Mononuclear cell (primary cell): ENCODE data around the gene INHBC. TPM values are rescaled to one million over a fixed set of nuclear protein-coding genes. Genes with fewer than 3 reads are reported as not detected.

ENCODE experiments used
- H3K27me3 ChIP-seq: 2 replicates; pipeline ENCODE4 v1.6.0; 2011; ENCODE audit warnings: low read length, control low read depth; ENCODE audit not compliant: insufficient read depth
- H3K4me1 ChIP-seq: 2 replicates; pipeline ENCODE4 v1.5.1; 2011; ENCODE audit warnings: mild to moderate bottlenecking, low read length, control low read depth; ENCODE audit not compliant: insufficient read depth
- H3K4me3 ChIP-seq: 2 replicates; pipeline ENCODE4 v1.5.1; 2011; ENCODE audit warnings: mild to moderate bottlenecking, low read length, moderate library complexity
- H3K9me3 ChIP-seq: 2 replicates; pipeline ENCODE4 v1.5.1; 2011; ENCODE audit warnings: low read depth, mild to moderate bottlenecking, control low read depth, low read length
- total RNA-seq: library from RNA; depleted of rRNA; stranded (reverse); fragments of >200 nt; gene quantifications from one replicate; pipeline ENCODE4 v1.2.3, GENCODE V29; 2012

Gene INHBC
- total RNA-seq, 1 donor: 0.10 TPM

DNA sequence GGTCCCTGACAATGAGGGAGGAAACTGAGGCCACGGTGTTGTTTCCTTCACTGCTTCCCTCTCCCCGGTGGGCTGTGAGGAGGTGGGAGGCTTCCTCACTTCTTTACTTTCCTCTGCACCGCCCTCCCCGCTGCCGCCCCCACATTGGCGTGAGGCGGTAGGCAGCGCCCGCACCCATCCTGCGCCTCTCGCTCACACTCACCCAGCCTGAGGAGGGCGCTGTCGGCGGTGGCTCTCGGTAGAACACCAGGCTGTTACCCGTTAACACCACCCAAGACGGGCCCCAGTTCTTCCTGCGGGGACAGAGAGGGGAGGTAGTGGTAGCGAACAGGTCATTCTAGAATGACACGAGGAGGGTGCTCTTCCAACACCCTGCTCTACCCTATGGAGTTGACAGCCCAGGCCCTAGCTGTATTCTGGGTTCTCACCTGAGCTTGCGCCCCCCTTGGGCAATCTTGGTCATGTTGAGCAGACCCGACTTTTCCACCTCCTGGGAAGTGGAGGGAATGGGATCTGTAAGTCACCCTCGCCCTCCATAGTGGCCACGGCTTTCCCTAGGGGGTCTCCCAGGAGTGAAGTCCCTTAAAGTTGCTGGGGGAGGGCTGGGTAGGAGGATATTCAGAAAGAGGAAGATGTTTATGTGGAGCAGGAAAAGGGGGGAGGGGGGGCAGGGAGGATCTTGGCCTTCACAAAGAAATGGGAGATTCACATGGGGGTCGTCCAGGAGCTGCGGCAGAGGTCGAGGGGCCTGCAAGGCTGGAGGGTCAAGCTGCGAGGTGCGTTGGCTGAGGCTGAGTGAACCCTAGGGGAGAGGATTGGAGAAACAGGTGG, 41.8 kb downstream of the INHBC start:
- Histone ChIP-seq H3K9me3 (no peaks in the 10 kb centered on the region), H3K4me3 (peak overlapping the region; percentile 64), H3K4me1 (peaks cover 87% of the 10 kb centered on the region), H3K27me3 (no peaks in the 10 kb centered on the region)

DNA sequence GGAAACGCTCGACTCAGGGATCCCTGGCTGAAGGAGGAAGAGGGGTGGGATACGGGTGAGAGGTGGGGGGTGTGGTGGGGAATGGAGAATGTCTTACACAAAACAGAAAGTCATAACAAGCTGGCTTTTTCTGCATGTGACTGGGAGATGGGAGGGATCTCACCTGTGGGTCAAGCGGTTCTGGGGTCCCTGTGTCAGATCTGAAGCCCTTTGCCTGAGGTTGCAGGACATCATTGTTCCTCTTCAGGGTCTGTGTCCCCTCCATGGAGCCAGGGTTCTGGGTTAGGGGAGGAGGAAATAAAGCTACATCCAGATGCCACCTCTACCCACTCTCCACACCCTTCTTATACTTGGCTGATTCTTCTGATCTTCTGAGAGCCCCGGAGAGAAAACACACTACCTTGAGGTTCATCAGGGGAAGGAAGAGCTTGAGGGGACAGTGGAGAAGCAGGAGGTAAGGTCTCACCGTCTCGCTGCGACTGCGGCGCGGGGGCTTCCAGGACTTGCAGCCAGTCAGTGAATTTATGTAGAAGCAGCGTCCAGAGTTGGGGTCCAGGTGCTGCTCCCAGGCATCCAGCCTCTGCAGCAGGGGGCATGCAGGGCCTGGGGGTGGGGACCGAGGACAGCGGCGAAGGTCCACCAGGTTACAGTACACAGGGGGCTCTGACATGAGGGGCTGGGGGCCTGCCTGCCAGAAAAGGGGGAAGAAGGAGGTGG, 42.6 kb downstream of the INHBC start:
- Histone ChIP-seq H3K9me3 (no peaks in the 10 kb centered on the region), H3K4me3 (peak overlapping the region; percentile 64), H3K4me1 (peaks cover 84% of the 10 kb centered on the region), H3K27me3 (no peaks in the 10 kb centered on the region)

GRCh38 chr12:57477710-57478681, 43.4 kb downstream of the INHBC start:
- Histone ChIP-seq H3K27me3 (no peaks in the 10 kb centered on the region), H3K4me3 (peak overlapping the region; percentile 64), H3K9me3 (no peaks in the 10 kb centered on the region), H3K4me1 (peaks cover 75% of the 10 kb centered on the region)

DNA sequence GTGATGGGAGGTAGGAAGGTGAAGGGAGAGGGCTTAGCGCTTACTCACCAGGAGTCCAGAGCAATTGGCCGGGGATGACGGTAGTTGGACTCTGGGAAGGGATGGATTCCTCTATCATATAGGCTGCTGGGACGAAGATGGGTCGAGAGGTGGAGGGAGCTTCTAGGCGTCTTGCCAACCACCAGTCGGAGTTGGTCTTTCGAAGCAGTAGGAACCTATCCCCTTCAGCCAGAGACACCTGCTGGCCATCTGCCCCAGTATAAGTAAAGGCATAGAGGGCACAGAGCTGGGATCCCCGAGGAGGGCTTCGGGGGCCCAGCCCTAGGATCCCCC, 44.4 kb downstream of the INHBC start:
- Histone ChIP-seq H3K4me1 (peaks cover 66% of the 10 kb centered on the region), H3K4me3 (peak overlapping the region; percentile 64), H3K9me3 (no peaks in the 10 kb centered on the region), H3K27me3 (no peaks in the 10 kb centered on the region)

- Histone ChIP-seq H3K4me1 (peaks cover 61% of the 10 kb centered on the region), H3K4me3 (peak within 1 kb of the TSS; percentile 64), H3K9me3 (no peaks in the 10 kb centered on the region), H3K27me3 (no peaks in the 10 kb centered on the region)
Observed at GRCh38 chr12:57479376-57480115, 45.0 kb downstream of the INHBC start, which contains the start of gene ARHGAP9. TSS of gene ARHGAP9 (minus strand) at chr12:57479866. CDS start at chr12:57479406, 460 bp downstream.

DNA sequence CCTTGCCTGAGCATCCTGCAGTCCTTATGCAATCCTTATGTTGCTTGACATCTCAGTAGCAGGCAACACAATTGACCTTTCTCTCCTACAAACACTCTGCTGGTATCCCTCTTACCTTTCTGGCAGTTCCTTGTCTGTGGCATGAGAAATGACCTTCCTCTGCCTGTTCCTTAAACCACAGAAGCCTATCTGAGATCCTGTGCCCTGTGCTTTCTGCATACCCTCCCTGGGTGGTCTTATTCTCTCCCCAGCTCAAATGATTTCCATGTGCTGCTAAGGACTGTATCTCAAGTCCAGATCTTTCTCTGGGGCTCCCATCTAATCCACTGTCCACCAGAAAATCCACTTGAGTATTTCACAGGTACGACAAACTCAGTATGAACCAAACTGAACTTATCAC, 47.1 kb downstream of the INHBC start:
- H3K27me3 ChIP-seq: no peaks in the 10 kb centered on the region
- H3K4me3 ChIP-seq: no peak overlapping the region
- H3K9me3 ChIP-seq: no peaks in the 10 kb centered on the region
- H3K4me1 ChIP-seq: peaks cover 41% of the 10 kb centered on the region

DNA sequence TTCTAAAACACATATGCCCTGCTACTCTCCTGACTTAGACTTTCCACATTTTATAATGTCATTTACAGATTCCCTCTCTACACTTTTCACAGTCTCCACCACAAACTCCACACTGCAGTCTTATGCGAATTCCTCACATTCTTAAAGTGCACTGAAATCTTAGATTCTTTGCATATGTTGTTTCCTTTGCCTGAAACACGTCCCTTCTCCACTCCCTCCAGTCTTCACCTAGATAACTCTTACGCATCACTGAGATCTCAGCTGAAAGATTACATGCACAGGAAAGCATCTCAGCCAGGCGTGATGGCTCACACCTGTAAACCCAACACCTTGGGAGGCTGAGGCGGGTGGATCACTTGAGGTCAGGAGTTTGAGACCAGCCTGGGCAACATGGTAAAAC, 48.9 kb downstream of the INHBC start:
- H3K27me3 ChIP-seq: no peaks in the 10 kb centered on the region
- no peaks in the 10 kb centered on the region for H3K9me3 ChIP-seq
- no peak overlapping the region for H3K4me3 ChIP-seq
- H3K4me1 ChIP-seq: peaks cover 43% of the 10 kb centered on the region

- H3K4me3 ChIP-seq: no peak overlapping the region
- H3K4me1 ChIP-seq: peaks cover 29% of the 10 kb centered on the region
- H3K27me3 ChIP-seq: no peaks in the 10 kb centered on the region
- H3K9me3 ChIP-seq: no peaks in the 10 kb centered on the region
Observed at GRCh38 chr12:57485695-57486094, 51.1 kb downstream of the INHBC start.

GRCh38 chr12:57487055-57487596, 52.5 kb downstream of the INHBC start:
- Histone ChIP-seq H3K27me3 (no peaks in the 10 kb centered on the region), H3K4me1 (peaks cover 18% of the 10 kb centered on the region), H3K4me3 (no peak overlapping the region), H3K9me3 (no peaks in the 10 kb centered on the region)

- no peaks in the 10 kb centered on the region for H3K9me3 ChIP-seq
Observed at GRCh38 chr12:57487597-57488401, 53.2 kb downstream of the INHBC start, which contains the start of gene MARS1. TSS of gene MARS1 (plus strand) at chr12:57488068. CDS start at chr12:57488091, 23 bp downstream.

DNA sequence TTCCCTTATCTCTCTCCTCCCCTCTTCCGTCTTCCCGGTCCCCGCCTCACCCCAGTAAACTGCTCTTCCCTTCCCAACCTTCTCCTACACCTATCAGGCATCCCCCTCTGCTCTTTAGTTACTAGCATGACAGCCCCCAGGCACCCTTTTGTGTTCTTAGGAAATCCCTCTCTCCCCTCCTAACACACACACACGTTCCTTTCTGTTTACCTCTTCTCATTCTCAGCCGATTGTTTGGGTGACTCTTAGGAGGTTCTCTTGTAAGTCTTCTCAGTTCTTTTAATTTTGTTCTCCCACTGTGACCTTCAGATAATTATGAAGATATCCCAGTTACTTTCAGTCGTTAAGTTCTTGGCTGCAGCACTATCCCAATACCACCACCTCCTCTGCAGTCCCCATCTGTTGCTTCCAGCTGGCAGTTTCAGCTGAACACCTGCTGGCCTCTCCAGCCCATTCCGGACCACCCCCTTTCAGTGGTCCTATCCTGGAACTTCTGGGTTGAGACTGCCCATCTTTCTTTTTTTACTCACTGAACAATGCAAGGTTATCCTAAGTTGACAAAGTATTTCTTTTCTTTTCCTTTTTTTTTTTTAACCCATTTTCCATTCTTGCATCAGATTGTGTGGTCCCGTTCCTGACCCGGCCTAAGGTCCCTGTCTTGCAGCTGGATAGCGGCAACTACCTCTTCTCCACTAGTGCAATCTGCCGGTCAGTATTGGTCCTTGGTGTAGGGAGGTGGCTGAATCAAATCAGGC, 54.0 kb downstream of the INHBC start:
- Histone ChIP-seq H3K4me1 (peaks cover 18% of the 10 kb centered on the region), H3K27me3 (no peaks in the 10 kb centered on the region), H3K9me3 (no peaks in the 10 kb centered on the region), H3K4me3 (peak overlapping the region; percentile 92)

More at GRCh38 chr12:57487597-57488401, 53.2 kb downstream of the INHBC start, which contains the start of gene MARS1:
- no peaks in the 10 kb centered on the region for H3K27me3 ChIP-seq
- H3K4me3 ChIP-seq: peak within 1 kb of the TSS; percentile 92
- peaks cover 18% of the 10 kb centered on the region for H3K4me1 ChIP-seq

DNA sequence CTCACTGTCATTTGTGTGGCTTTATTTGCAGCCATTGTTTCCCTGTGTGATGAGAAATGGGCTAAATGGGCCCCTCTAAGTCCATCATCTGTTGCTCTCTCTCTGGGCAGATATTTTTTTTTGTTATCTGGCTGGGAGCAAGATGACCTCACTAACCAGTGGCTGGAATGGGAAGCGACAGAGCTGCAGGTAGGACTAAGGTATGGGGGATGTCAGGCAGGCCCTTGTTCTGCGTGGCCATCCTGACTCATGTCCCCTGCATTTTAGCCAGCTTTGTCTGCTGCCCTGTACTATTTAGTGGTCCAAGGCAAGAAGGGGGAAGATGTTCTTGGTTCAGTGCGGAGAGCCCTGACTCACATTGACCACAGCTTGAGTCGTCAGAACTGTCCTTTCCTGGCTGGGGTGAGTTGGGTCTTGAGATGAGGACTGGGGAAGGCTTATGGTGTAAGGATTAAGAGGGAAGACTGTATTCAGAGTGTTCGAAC, 54.6 kb downstream of the INHBC start:
- Histone ChIP-seq H3K9me3 (no peaks in the 10 kb centered on the region), H3K4me1 (peaks cover 18% of the 10 kb centered on the region), H3K4me3 (no peak overlapping the region), H3K27me3 (no peaks in the 10 kb centered on the region)
